Effector memory CD4-positive, alpha-beta T cell (primary cell): ENCODE data around the gene MYOM1.

Source experiments
- DNase-seq, 3 donors: peaks; one replicate each; pipeline ENCODE4 v3.0.0-alpha.2; 2020
- H3K27ac ChIP-seq: 2 replicates; pipeline ENCODE4 v1.7.0; 2013; ENCODE audit warnings: mild to moderate bottlenecking, low read length, moderate library complexity; ENCODE audit not compliant: insufficient read depth, poor library complexity, severe bottlenecking
- H3K27me3 ChIP-seq: replicated peaks from 2 replicates; pipeline ENCODE4 v1.7.0; 2013; ENCODE audit warnings: mild to moderate bottlenecking, low read length; ENCODE audit not compliant: insufficient read depth, control insufficient read depth, poor library complexity, severe bottlenecking
- H3K36me3 ChIP-seq: 2 replicates; pipeline ENCODE4 v1.7.0; 2013; ENCODE audit warnings: mild to moderate bottlenecking, low read length, moderate library complexity; ENCODE audit not compliant: control insufficient read depth, insufficient read depth
- H3K4me1 ChIP-seq: 2 replicates; pipeline ENCODE4 v1.7.0; 2013; ENCODE audit warnings: low read length, mild to moderate bottlenecking; ENCODE audit not compliant: control insufficient read depth, insufficient read depth, poor library complexity, severe bottlenecking
- H3K4me3 ChIP-seq: 2 replicates; pipeline ENCODE4 v1.7.0; 2013; ENCODE audit warnings: low read length, low read depth, mild to moderate bottlenecking; ENCODE audit not compliant: insufficient read depth, poor library complexity, severe bottlenecking
- H3K9me3 ChIP-seq: 2 replicates; pipeline ENCODE4 v1.7.0; 2013; ENCODE audit warnings: mild to moderate bottlenecking, low read length, moderate library complexity; ENCODE audit not compliant: control insufficient read depth

The MYOM1 gene

GRCh38 chr18:3170441-3171161 lies 49.2 kb downstream of the MYOM1 start:
- Histone ChIP-seq H3K9me3 (no peaks in the 10 kb centered on the region), H3K27ac (no peak overlapping the region)

GRCh38 chr18:3164381-3164780 lies 55.4 kb downstream of the MYOM1 start:
- Histone ChIP-seq H3K9me3 (no peaks in the 10 kb centered on the region), H3K4me3 (no peak overlapping the region), H3K27me3 (no peaks in the 10 kb centered on the region), H3K4me1 (no peaks in the 10 kb centered on the region), H3K27ac (no peak overlapping the region), H3K36me3 (no peaks in the 10 kb centered on the region)
- no peak for DNase-seq

More at GRCh38 chr18:3170441-3171161, 49.2 kb downstream of the MYOM1 start:
- H3K36me3 ChIP-seq, result no peaks in the 10 kb centered on the region
- H3K4me1 ChIP-seq, result no peaks in the 10 kb centered on the region
- no peaks in the 10 kb centered on the region for H3K27me3 ChIP-seq
- no peak overlapping the region for H3K4me3 ChIP-seq
- no peak for DNase-seq

GRCh38 chr18:3163968-3164367 lies 55.8 kb downstream of the MYOM1 start:
- Histone ChIP-seq H3K36me3 (no peaks in the 10 kb centered on the region), H3K27me3 (no peaks in the 10 kb centered on the region), H3K4me1 (no peaks in the 10 kb centered on the region), H3K4me3 (no peak overlapping the region), H3K9me3 (no peaks in the 10 kb centered on the region), H3K27ac (no peak overlapping the region)
- no peak for DNase-seq

- Histone ChIP-seq H3K27me3 (no peaks in the 10 kb centered on the region), H3K4me1 (no peaks in the 10 kb centered on the region), H3K4me3 (no peak overlapping the region), H3K9me3 (no peaks in the 10 kb centered on the region), H3K27ac (no peak overlapping the region), H3K36me3 (no peaks in the 10 kb centered on the region)
- no peak for DNase-seq
These were observed 57.6 kb downstream of the MYOM1 start for GRCh38 chr18:3162181-3162580.

GRCh38 chr18:3159830-3160229 lies 59.9 kb downstream of the MYOM1 start:
- no peak overlapping the region for H3K4me3 ChIP-seq
- no peak for DNase-seq
- no peak overlapping the region for H3K27ac ChIP-seq
- H3K9me3 ChIP-seq, result no peaks in the 10 kb centered on the region
- H3K27me3 ChIP-seq, result no peaks in the 10 kb centered on the region
- no peaks in the 10 kb centered on the region for H3K36me3 ChIP-seq
- H3K4me1 ChIP-seq, result no peaks in the 10 kb centered on the region

GRCh38 chr18:3157606-3158005 lies 62.2 kb downstream of the MYOM1 start:
- no peak for DNase-seq
- Histone ChIP-seq H3K4me3 (no peak overlapping the region), H3K36me3 (no peaks in the 10 kb centered on the region), H3K27ac (no peak overlapping the region), H3K4me1 (no peaks in the 10 kb centered on the region), H3K9me3 (no peaks in the 10 kb centered on the region), H3K27me3 (no peaks in the 10 kb centered on the region)

- Histone ChIP-seq H3K36me3 (no peaks in the 10 kb centered on the region), H3K27me3 (no peaks in the 10 kb centered on the region), H3K27ac (no peak overlapping the region), H3K9me3 (no peaks in the 10 kb centered on the region), H3K4me3 (no peak overlapping the region), H3K4me1 (no peaks in the 10 kb centered on the region)
- no peak for DNase-seq
These were observed 62.7 kb downstream of the MYOM1 start for GRCh38 chr18:3157086-3157485.

GRCh38 chr18:3156325-3156640 lies 63.5 kb downstream of the MYOM1 start:
- no peaks in the 10 kb centered on the region for H3K9me3 ChIP-seq
- H3K4me3 ChIP-seq, result no peak overlapping the region
- H3K27me3 ChIP-seq, result no peaks in the 10 kb centered on the region
- no peak for DNase-seq
- H3K4me1 ChIP-seq, result no peaks in the 10 kb centered on the region
- H3K27ac ChIP-seq, result no peak overlapping the region
- H3K36me3 ChIP-seq, result no peaks in the 10 kb centered on the region

GRCh38 chr18:3154214-3154613 lies 65.6 kb downstream of the MYOM1 start:
- H3K9me3 ChIP-seq, result no peaks in the 10 kb centered on the region
- no peak overlapping the region for H3K4me3 ChIP-seq
- H3K27me3 ChIP-seq, result no peaks in the 10 kb centered on the region
- no peak overlapping the region for H3K27ac ChIP-seq
- no peaks in the 10 kb centered on the region for H3K4me1 ChIP-seq
- H3K36me3 ChIP-seq, result no peaks in the 10 kb centered on the region
- no peak for DNase-seq

- Histone ChIP-seq H3K9me3 (no peaks in the 10 kb centered on the region), H3K36me3 (no peaks in the 10 kb centered on the region), H3K4me3 (no peak overlapping the region), H3K4me1 (no peaks in the 10 kb centered on the region), H3K27me3 (no peaks in the 10 kb centered on the region), H3K27ac (no peak overlapping the region)
- DNase-seq, result no peak
These were observed 66.6 kb downstream of the MYOM1 start for GRCh38 chr18:3153107-3153704.
